ES-I3 (cell line): ENCODE measurements around the gene NKX1-2.
A peak's percentile ranks its signal among the peaks of the same experiment; 100 is the strongest.

Source experiments
- H3K36me3 ChIP-seq: 2 replicates; pipeline ENCODE4 v1.6.1; 2013; ENCODE audit warnings: mild to moderate bottlenecking, low read length, control low read depth, moderate library complexity; ENCODE audit not compliant: insufficient read depth
- H3K4me1 ChIP-seq: 2 replicates; pipeline ENCODE4 v1.6.1; 2013; ENCODE audit warnings: mild to moderate bottlenecking, control low read depth, low read length; ENCODE audit not compliant: insufficient read depth
- H3K9ac ChIP-seq: 2 replicates; pipeline ENCODE4 v1.6.1; 2013; ENCODE audit warnings: low read depth, mild to moderate bottlenecking, low read length, moderate library complexity
- H3K9me3 ChIP-seq: 2 replicates; pipeline ENCODE4 v1.6.1; 2013; ENCODE audit warnings: mild to moderate bottlenecking, low read length, moderate library complexity; ENCODE audit not compliant: control insufficient read depth, insufficient read depth

The NKX1-2 gene

DNA sequence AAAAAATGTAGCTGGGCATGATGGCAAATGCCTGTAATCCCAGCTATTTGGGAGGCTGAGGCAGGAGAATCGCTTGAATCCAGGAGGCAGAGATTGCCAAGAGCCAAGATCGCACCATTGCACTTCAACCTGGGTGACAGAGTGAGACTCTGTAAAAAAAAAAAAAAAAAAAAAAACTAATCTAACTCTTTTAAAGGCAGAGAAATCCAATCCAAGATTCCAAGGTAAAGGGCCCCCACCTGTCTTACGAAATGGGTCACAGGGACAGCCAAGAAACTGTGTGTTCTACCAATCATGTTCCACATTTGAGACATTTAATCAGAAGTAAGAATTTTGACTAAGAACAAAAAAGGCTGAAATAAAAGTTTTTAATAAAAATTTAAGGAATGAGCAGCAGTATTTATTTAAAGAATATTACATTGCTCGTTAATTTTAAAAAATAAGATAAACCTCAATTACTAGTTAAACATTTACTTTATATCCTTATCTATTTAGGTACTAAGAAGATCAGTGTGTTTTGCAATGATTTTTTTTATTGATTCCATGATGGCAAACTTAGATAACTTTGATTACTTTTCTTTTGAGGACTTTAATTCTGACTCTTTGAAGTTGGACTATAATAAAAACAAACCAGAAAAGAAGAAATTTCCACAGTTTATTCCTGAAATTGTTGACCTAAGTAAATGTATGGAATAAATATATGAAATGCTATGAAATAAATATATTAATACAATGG lies 24.4 kb downstream of the NKX1-2 start:
- H3K9ac ChIP-seq = no peak overlapping the region
- H3K36me3 ChIP-seq = no peaks in the 10 kb centered on the region
- no peaks in the 10 kb centered on the region for H3K9me3 ChIP-seq
- peaks cover 17% of the 10 kb centered on the region for H3K4me1 ChIP-seq

DNA sequence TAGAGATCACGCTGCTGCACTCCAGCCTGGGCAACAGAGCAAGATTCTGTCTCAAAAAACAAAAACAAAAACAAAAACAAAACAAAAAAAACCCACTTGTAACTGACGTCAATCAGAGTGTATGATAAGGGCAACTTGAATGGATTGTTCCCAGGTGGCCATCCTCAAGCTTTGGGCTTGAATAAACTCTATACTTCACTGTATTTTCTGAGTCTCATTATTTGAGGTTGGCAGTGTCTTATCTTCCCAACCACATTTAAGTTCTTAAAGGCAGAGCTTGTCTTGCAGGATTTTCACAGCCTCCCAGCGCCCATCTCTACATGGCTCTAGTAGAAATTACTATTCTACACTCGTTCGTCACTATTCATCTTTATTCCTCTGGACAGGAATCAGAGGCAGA lies 26.0 kb downstream of the NKX1-2 start:
- Histone ChIP-seq H3K9me3 (no peaks in the 10 kb centered on the region), H3K4me1 (peaks cover 12% of the 10 kb centered on the region), H3K36me3 (no peaks in the 10 kb centered on the region), H3K9ac (no peak overlapping the region)

DNA sequence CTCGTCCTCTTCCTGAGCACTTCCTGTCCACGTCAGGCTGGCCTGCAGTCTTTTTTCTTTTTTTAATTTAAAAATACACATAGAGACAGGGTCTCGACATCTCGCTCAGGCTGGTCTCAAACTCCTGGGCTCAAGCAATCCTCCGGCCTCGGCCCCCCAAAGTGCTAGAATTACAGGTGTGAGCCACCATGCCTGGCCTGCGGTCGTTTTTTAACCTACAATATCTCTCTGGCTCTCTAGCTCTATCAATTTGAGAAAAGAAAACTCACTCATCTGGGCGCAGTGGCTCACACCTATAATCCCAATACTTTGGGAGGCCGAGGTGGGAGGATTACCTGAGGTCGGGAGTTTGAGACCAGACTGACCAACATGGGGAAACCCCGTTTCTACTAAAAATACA lies 27.1 kb downstream of the NKX1-2 start:
- H3K9me3 ChIP-seq = no peaks in the 10 kb centered on the region
- peaks cover 12% of the 10 kb centered on the region for H3K4me1 ChIP-seq
- no peak overlapping the region for H3K9ac ChIP-seq
- H3K36me3 ChIP-seq = no peaks in the 10 kb centered on the region

DNA sequence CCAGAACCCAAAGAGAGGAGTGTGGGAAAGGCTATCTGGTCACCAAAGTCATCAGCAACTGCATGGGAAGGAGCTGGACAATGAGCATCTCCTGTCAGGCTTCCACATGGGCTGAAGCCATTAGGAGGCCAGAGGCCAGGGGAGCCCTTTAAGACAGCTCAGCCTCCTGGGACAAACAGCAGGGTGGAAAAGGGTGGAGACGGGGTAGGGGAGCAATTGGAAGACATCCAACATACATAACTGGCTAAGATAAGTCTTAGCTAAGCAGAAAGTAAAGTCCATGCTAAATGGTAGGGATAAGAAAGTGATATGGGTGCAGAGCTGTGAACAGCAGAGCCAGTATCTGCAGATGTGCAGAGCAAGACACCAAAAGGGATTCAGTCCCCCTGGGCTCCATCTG lies 29.6 kb downstream of the NKX1-2 start:
- no peaks in the 10 kb centered on the region for H3K9me3 ChIP-seq
- peaks cover 25% of the 10 kb centered on the region for H3K4me1 ChIP-seq
- no peak overlapping the region for H3K9ac ChIP-seq
- no peaks in the 10 kb centered on the region for H3K36me3 ChIP-seq

DNA sequence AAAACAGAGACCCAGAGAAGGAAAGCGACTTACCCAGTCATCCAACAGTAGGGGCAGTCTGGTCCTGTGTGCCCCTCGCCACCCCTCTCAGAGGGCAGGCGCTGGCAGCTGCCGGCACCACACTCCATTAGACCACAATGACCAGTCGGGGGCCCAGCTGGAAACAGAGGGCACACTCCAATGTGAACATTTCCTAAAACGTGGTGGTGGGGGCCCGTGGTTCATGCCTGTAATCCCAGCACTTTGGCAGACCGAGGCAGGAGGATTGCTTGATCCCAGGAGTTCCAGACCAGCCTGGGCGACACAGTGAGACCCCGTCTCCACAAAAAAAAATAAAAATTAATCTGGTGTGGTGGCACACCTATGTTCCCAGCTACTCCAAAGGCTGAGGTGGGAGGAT lies 30.2 kb downstream of the NKX1-2 start:
- H3K4me1 ChIP-seq = peaks cover 27% of the 10 kb centered on the region
- no peaks in the 10 kb centered on the region for H3K36me3 ChIP-seq
- no peaks in the 10 kb centered on the region for H3K9me3 ChIP-seq
- H3K9ac ChIP-seq = peak overlapping the region; percentile 86; the same call in 1 of the 2 replicates

GRCh38 chr10:124418726-124419501 lies 30.9 kb downstream of the NKX1-2 start, which contains the start of gene OAT:
Gene OAT, minus strand, starts transcription at chr10:124418923. Its CDS starts 6,752 bp downstream, at chr10:124412171.
- Histone ChIP-seq H3K9me3 (no peaks in the 10 kb centered on the region), H3K4me1 (peaks cover 25% of the 10 kb centered on the region), H3K9ac (peak within 1 kb of the TSS; percentile 86), H3K36me3 (no peaks in the 10 kb centered on the region)

DNA sequence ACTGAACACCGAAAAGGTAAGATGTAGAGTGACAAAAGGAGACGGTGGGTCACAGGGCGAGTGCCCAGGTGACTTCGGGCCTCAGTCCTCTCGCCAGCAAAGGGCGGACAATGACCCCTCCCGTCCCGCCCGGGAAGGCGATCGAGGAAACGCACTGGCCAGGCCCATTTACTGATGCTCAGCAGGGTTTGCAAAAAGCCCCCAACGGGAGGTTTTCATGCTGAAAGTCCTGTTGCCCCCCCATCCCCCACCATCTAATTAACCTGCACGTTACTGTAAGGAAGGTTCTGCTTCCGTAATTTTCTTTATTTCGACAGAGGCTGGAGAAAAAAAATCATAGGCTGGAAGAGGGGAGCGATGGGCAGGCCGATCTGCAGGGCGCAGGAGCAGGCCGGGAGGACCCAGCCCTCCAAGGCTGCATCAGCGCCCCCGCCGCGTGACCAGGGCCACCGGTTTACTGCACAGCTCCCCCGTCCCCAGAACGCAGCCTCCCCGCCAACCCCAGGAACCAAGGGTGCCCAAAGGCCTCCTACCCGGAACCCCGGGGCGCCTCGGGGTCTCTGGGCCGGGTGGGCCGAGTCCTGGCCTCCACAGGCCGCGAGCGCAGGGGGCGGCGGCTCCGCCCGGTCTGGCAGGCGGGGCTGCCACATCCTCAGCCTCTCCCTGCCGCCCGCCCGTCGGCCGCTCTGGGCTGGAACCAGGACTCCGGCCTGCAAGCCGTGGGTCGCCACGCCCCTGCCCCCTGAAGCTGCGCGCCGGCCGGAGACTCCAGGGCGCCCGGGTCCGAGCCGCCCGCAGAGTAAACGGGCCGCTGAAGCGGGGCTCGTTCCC lies 31.7 kb downstream of the NKX1-2 start:
- Histone ChIP-seq H3K4me1 (peaks cover 25% of the 10 kb centered on the region), H3K9me3 (no peaks in the 10 kb centered on the region), H3K9ac (peak overlapping the region; percentile 86), H3K36me3 (no peaks in the 10 kb centered on the region)

DNA sequence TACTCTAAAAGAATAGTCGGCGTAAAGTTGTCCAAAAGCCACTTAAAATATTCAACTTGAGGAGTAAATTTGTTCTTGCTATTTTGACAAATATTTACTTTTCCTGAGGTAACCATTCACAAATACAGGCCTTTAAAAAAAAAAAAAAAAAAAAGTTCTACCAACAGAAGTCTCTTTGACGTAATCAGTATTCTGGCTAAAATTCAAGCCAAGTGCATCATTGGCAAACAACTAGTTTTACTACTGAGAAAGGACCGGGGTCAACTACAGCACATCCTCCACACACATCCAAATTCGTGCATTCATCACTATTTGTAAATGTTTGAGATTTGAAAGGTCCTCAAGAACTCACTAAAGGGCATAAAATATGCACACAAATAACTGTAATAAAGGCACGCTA lies 33.1 kb downstream of the NKX1-2 start:
- Histone ChIP-seq H3K9ac (peak overlapping the region; percentile 3; the same call in 1 of the 2 replicates), H3K36me3 (peaks cover 5% of the 10 kb centered on the region; the same call in 1 of the 2 replicates), H3K4me1 (peaks cover 18% of the 10 kb centered on the region), H3K9me3 (no peaks in the 10 kb centered on the region)

DNA sequence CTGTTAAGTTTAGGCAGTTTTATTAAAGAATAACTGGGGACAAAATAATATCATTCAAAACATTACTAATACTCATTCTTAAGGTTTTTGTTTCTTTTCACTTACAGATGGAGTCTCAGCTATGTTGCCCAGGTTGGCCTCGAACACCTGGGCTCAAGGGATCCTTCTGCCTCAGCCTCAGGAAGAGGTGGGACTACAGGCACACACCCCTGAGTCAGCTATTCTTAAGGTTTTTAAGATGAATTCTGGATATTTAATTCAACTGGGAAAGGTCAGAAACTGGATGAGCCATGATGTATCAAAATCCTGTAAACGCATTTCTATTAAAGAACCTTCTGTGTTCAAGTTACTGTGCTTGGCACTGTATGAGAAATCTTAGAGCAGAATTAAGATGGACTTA lies 34.6 kb downstream of the NKX1-2 start:
- H3K4me1 ChIP-seq = peaks cover 18% of the 10 kb centered on the region
- H3K9me3 ChIP-seq = no peaks in the 10 kb centered on the region
- H3K9ac ChIP-seq = no peak overlapping the region
- peaks cover 5% of the 10 kb centered on the region; the same call in 1 of the 2 replicates for H3K36me3 ChIP-seq

DNA sequence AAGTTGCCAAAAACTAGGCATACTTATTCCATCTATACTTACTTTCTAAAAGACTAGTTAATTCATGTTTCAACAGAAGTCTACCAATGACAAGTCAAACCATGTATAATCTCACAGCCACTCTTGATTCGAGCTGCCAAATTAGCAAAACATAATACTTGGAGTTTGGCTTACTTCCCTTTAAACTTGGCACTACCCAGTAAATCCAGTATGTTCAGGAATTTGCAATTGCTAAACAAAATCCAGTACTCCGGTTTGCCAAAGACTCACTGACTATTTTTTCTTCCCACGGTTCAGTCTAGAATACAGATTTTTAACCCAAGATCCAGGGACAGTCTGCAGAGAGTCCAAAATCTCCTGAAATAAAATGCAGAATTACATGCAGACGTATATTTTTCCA lies 35.8 kb downstream of the NKX1-2 start:
- Histone ChIP-seq H3K4me1 (peaks cover 15% of the 10 kb centered on the region), H3K9me3 (no peaks in the 10 kb centered on the region), H3K9ac (no peak overlapping the region), H3K36me3 (peaks cover 5% of the 10 kb centered on the region; the same call in 1 of the 2 replicates)

DNA sequence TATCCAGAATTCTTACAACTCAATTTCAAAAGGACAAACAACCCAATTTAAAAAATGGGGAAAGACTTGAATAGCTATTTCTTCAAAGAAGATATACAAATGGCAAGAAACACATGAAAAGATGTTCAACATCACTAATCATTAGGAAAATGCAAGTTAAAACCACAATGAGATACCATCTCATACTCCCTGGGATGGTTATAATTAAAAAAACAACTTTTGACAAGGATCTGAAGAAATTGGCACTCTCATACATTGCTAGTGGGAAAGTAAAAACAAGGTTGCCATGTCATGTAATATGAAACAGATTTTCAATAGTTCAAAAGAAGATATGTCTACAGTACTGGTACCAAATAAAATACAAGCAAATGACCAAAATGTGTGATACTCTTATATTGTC lies 40.1 kb downstream of the NKX1-2 start:
- H3K36me3 ChIP-seq = peaks cover 19% of the 10 kb centered on the region

DNA sequence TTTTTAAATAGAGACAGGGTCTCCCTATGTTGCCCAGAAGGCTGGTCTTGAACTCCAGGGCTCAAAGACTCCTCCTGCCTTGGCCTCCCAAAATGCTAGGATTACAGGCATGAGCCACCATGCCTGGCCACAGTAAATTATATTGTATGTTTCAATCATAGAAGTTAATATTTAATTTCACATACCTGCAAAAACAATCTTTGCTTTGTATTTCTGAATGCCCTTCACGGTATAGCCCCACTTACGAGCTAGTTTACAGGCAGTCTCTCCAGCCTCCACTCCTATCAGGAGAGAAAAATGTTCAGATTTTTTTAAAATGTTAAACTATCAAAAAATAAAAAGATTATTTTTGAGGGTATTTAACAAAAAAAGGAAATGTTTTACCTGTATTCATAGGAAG lies 41.5 kb downstream of the NKX1-2 start:
- Histone ChIP-seq H3K9me3 (no peaks in the 10 kb centered on the region), H3K9ac (no peak overlapping the region), H3K4me1 (0 out of 2 replicates have a peak, but pooled peaks cover under 1% of the 10 kb centered on the region), H3K36me3 (peaks cover 23% of the 10 kb centered on the region)

More for the DNA sequence above, 40.1 kb downstream of the NKX1-2 start:
- H3K9ac ChIP-seq = no peak overlapping the region
- no peaks in the 10 kb centered on the region for H3K9me3 ChIP-seq
- no peaks in the 10 kb centered on the region for H3K4me1 ChIP-seq

- Histone ChIP-seq H3K9ac (no peak overlapping the region), H3K36me3 (peaks cover 29% of the 10 kb centered on the region), H3K4me1 (0 out of 2 replicates have a peak, but pooled peaks cover 4% of the 10 kb centered on the region), H3K9me3 (no peaks in the 10 kb centered on the region)
Observed at GRCh38 chr10:124407456-124407855, 42.4 kb downstream of the NKX1-2 start.

- Histone ChIP-seq H3K9ac (no peak overlapping the region), H3K9me3 (no peaks in the 10 kb centered on the region), H3K36me3 (peaks cover 33% of the 10 kb centered on the region), H3K4me1 (0 out of 2 replicates have a peak, but pooled peaks cover 4% of the 10 kb centered on the region)
Observed at GRCh38 chr10:124403548-124403947, 46.3 kb downstream of the NKX1-2 start.
